Measurements from ENCODE around the gene ZNF749. TPM values are rescaled to one million over a fixed set of nuclear protein-coding genes. Genes with fewer than 3 reads are reported as not detected.
"Not testable (repeated sequence)": the region's sequence is repeated elsewhere in the genome, so short reads cannot be mapped to it uniquely, and the experiment has no call there.

The ZNF749 gene
- polyA plus RNA-seq, 4 donors = 5.6 to 14.0 (median 12.7) TPM

DNA sequence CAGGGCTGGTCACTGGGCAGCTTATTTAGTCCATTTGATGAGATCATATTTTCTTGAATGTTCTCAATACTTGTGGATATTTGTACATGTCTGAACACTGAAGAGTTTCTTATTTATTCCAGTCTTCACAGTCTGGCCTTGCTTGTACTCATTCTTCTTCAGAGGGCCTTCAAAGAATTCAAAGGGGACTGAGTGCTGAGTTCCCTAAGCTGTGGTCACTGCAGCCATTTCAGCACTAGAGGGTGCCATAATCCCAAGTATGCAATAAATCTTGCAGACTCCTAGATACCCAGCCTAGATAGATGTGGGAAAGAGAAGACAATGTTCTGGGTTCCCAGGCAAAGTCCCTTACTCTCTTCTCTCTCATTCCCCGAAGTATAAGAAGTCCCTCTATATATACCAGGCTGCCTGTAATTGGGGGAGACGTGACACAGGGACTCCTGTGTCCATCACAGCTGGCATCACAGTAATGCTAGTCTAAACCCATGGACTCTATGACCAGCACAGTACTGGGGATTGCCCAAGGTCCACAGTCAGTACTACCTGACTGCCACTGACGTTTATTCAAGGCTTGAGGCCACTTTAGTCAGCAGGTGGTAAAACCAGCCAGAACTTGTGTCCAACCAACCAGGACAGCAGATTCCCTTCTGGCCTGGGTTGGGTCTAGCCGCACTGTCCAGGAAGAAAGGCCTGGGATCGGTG lies 30.7 kb downstream of the ZNF749 start:
- no peak for DNase-seq (ENCODE audit: low read depth in 4 of 4, low spot score in 3 of 4)

GRCh38 chr19:57466489-57466888 lies 31.4 kb downstream of the ZNF749 start:
- no peak for DNase-seq (ENCODE audit: low read depth in 4 of 4, low spot score in 3 of 4)

DNA sequence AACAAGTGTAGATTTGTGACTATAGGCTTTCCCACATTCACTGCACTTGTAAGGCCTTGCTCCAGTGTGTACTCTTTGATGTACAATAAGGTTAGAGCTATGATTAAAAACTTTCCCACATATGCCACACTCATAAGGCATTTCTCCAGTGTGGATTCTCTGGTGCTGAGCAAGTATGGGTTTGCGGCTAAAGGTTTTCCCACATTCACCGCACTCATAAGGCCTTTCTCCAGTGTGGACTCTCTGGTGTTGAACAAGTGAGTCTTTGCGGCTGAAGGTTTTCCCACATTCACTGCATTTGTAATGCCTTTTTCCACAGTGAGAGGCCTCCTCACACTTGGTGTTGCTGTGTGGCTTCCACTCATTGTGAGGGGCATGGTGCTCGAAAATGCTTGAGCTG lies 38.5 kb downstream of the ZNF749 start:
- no peak for DNase-seq (ENCODE audit: low read depth in 4 of 4, low spot score in 3 of 4)

GRCh38 chr19:57477191-57478008 lies 42.3 kb downstream of the ZNF749 start, which contains the start of gene ZNF772:
Gene ZNF772, minus strand, starts transcription at chr19:57477566. Its CDS starts 257 bp downstream, at chr19:57477309.
- DNase-seq (ENCODE audit: low read depth in 4 of 4, low spot score in 3 of 4) = peak; percentile 87 to 94 (median 90)

- DNase-seq (ENCODE audit: low read depth in 4 of 4, low spot score in 3 of 4) = peak; percentile 81 to 88 (median 85)
Measured at GRCh38 chr19:57487477-57488298, 52.6 kb downstream of the ZNF749 start, which contains the start of gene ZNF419. Gene ZNF419, plus strand, starts transcription at chr19:57487750. Its CDS starts 201 bp downstream, at chr19:57487951.

DNA sequence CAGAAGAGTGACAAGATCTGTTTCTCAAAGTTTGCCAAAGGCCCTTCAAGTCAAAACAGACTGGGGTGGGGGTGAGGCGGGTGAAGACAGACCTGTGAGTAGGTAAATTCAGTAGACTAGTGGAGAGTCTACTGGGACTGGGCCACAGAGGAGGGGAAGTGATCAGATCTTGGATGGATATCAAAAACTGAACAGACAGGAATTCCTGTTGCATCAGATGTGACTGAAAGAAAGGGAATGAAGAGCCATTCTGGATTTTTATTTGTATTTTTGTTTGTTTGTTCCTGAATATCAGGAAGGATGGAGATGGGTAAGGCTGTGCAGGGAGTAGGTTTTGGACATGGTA lies 53.1 kb downstream of the ZNF749 start:
- DNase-seq (ENCODE audit: low read depth in 4 of 4, low spot score in 3 of 4) = not testable (repeated sequence)

Other genes with a start within 250 kb of the ZNF749 start
- gene ZNF264, start 243.8 kb upstream of the ZNF749 start, polyA plus RNA-seq (ENCODE audit: insufficient read length in 4 of 4) = 10 to 100 TPM; 18.5 to 23.4 (median 20.2) TPM
- 1 to 10 TPM in 3 of 4 donors, under 1 TPM in 1; 0.96 to 6.5 (median 1.7) TPM for gene AURKC, start 204.3 kb upstream of the ZNF749 start, polyA plus RNA-seq (ENCODE audit: insufficient read length in 4 of 4)
- 1 to 10 TPM; 5.3 to 6.9 (median 6.3) TPM for gene ZNF805, start 194.7 kb upstream of the ZNF749 start, polyA plus RNA-seq (ENCODE audit: insufficient read length in 4 of 4)
- gene ZNF460, start 154.8 kb upstream of the ZNF749 start, polyA plus RNA-seq (ENCODE audit: insufficient read length in 4 of 4) = 1 to 10 TPM; 2.6 to 3.5 (median 3.0) TPM
- 10 to 100 TPM in 1 of 4 donors, 1 to 10 TPM in 3; 7.2 to 10.3 (median 8.8) TPM for gene ZNF543, start 114.9 kb upstream of the ZNF749 start, polyA plus RNA-seq (ENCODE audit: insufficient read length in 4 of 4)
- 10 to 100 TPM; 14.7 to 19.0 (median 17.1) TPM for gene ZNF304, start 84.1 kb upstream of the ZNF749 start, polyA plus RNA-seq (ENCODE audit: insufficient read length in 4 of 4)
- 10 to 100 TPM; 14.8 to 20.2 (median 16.6) TPM for gene TRAPPC2B, start 71.8 kb upstream of the ZNF749 start, polyA plus RNA-seq (ENCODE audit: insufficient read length in 4 of 4)
- gene ZNF547, start 71.8 kb upstream of the ZNF749 start, polyA plus RNA-seq (ENCODE audit: insufficient read length in 4 of 4) = 1 to 10 TPM; 2.5 to 6.6 (median 6.0) TPM
- gene ZNF548, start 45.5 kb upstream of the ZNF749 start, polyA plus RNA-seq (ENCODE audit: insufficient read length in 4 of 4) = 10 to 100 TPM; 21.8 to 27.6 (median 24.8) TPM
- 10 to 100 TPM; 11.7 to 13.9 (median 12.3) TPM for gene ZNF17, start 24.2 kb upstream of the ZNF749 start, polyA plus RNA-seq (ENCODE audit: insufficient read length in 4 of 4)
- gene VN1R1, start 21.8 kb downstream of the ZNF749 start, polyA plus RNA-seq (ENCODE audit: insufficient read length in 4 of 4) = 1 to 10 TPM; 1.6 to 5.8 (median 3.1) TPM
- gene ZNF772, start 42.2 kb downstream of the ZNF749 start, polyA plus RNA-seq (ENCODE audit: insufficient read length in 4 of 4) = 10 to 100 TPM in 3 of 4 donors, 1 to 10 TPM in 1; 9.8 to 23.2 (median 22.3) TPM
- gene ZNF419, start 52.4 kb downstream of the ZNF749 start, polyA plus RNA-seq (ENCODE audit: insufficient read length in 4 of 4) = 10 to 100 TPM; 14.2 to 23.6 (median 20.2) TPM
- gene ZNF773, start 64.6 kb downstream of the ZNF749 start, polyA plus RNA-seq (ENCODE audit: insufficient read length in 4 of 4) = 10 to 100 TPM; 10.1 to 13.9 (median 11.6) TPM
- gene ZNF549, start 92.0 kb downstream of the ZNF749 start, polyA plus RNA-seq (ENCODE audit: insufficient read length in 4 of 4) = 10 to 100 TPM; 10.5 to 15.7 (median 14.1) TPM
- gene ZNF550, start 124.5 kb downstream of the ZNF749 start, polyA plus RNA-seq (ENCODE audit: insufficient read length in 4 of 4) = 10 to 100 TPM; 15.1 to 22.7 (median 21.1) TPM
- gene ZNF416, start 143.6 kb downstream of the ZNF749 start, polyA plus RNA-seq (ENCODE audit: insufficient read length in 4 of 4) = 10 to 100 TPM in 1 of 4 donors, 1 to 10 TPM in 3; 7.3 to 10.1 (median 8.6) TPM
- 10 to 100 TPM; 12.9 to 21.4 (median 17.3) TPM for gene ZIK1, start 148.8 kb downstream of the ZNF749 start, polyA plus RNA-seq (ENCODE audit: insufficient read length in 4 of 4)
- gene ZNF530, start 164.6 kb downstream of the ZNF749 start, polyA plus RNA-seq (ENCODE audit: insufficient read length in 4 of 4) = 1 to 10 TPM; 4.4 to 5.4 (median 4.7) TPM
- 10 to 100 TPM; 16.0 to 28.1 (median 27.1) TPM for gene ZNF134, start 178.9 kb downstream of the ZNF749 start, polyA plus RNA-seq (ENCODE audit: insufficient read length in 4 of 4)
- gene ZNF211, start 197.8 kb downstream of the ZNF749 start, polyA plus RNA-seq (ENCODE audit: insufficient read length in 4 of 4) = 10 to 100 TPM; 24.7 to 46.4 (median 32.4) TPM
- under 1 TPM in 2 of 4 donors, not detected in 2; 0.09 to 0.17 TPM for gene ZSCAN4, start 233.6 kb downstream of the ZNF749 start, polyA plus RNA-seq (ENCODE audit: insufficient read length in 4 of 4)
- 10 to 100 TPM in 3 of 4 donors, 1 to 10 TPM in 1; 9.3 to 17.4 (median 15.0) TPM for gene ZNF551, start 246.7 kb downstream of the ZNF749 start, polyA plus RNA-seq (ENCODE audit: insufficient read length in 4 of 4)